Measurements from ENCODE around the gene KIF1A.

- no peak for TF ChIP-seq CTCF (conservative IDR thresholded peaks at IDR 0.05; ENCODE audit: low read length)
- no peak for TF ChIP-seq EZH2phosphoT487 (IDR thresholded peaks at IDR 0.05; ENCODE audit: borderline replicate concordance)
These were observed 147.8 kb downstream of the KIF1A start for GRCh38 chr2:240672076-240672700.
